ENCODE measurements around the gene PCBD2. TPM values are rescaled to one million over a fixed set of nuclear protein-coding genes. Genes with fewer than 3 reads are reported as not detected.

PCBD2 gene
- total RNA-seq, 1 experiment from 2014 or later, result 10.9 TPM

GRCh38 chr5:134992148-134992547, 87.2 kb downstream of the PCBD2 start:
- BruUV-seq (replicated peaks), result no TSS peak
- RAD21 ChIA-PET (ENCODE audit: low non-redundant PET in 1 of 2, low total read pairs in 2 of 2, uncharacterized antibody in 2 of 2, unreplicated experiment in 2 of 2), result no interaction called here
- ATAC-seq, result no peak

More at GRCh38 chr5:134992148-134992547, 87.2 kb downstream of the PCBD2 start:
- no peaks in the 10 kb centered on the region for H3K36me3 ChIP-seq (ENCODE audit: control insufficient read depth in 1 of 2, insufficient read depth in 2 of 2, low read length in 2 of 2)
- TF ChIP-seq REST (IDR thresholded peaks at IDR 0.05; ENCODE audit: low read depth) (no peak), SIN3A (IDR thresholded peaks at IDR 0.05; ENCODE audit: low read depth) (no peak)
- H3K9me3 ChIP-seq (ENCODE audit: control insufficient read depth in 1 of 2, insufficient read depth in 1 of 2, low read depth in 1 of 2, low read length in 2 of 2), result no peaks in the 10 kb centered on the region
- H2AFZ ChIP-seq (ENCODE audit: low read depth, low read length, poor library complexity, severe bottlenecking), result no peak overlapping the region
- ChIA-PET POLR2A (no interaction called here), CTCF (no interaction called here)
- H3K4me1 ChIP-seq (ENCODE audit: control insufficient read depth in 1 of 2, insufficient read depth in 2 of 2, low read length in 2 of 2), result no peaks in the 10 kb centered on the region
- DNase-seq (ENCODE audit: low read depth, low spot score), result no peak
- no peak overlapping the region for H3K9ac ChIP-seq (ENCODE audit: low read length)
- H3K4me2 ChIP-seq (ENCODE audit: low read length), result no peak overlapping the region
- H3K79me2 ChIP-seq (ENCODE audit: insufficient read depth, low read length), result no peaks in the 10 kb centered on the region
- no peak overlapping the region for H3K4me3 ChIP-seq (replicated peaks in 1 of 2; ENCODE audit: low read depth in 1 of 2, low read length in 2 of 2)
- H4K20me1 ChIP-seq (ENCODE audit: insufficient read depth), result no peaks in the 10 kb centered on the region
- no peak overlapping the region for H3K27ac ChIP-seq (ENCODE audit: low read depth, low read length)
- H3K9me2 ChIP-seq (ENCODE audit: insufficient read depth), result no peaks in the 10 kb centered on the region
- H3K27me3 ChIP-seq (ENCODE audit: insufficient read depth, low read length), result no peaks in the 10 kb centered on the region
- intact Hi-C loops (cut with micrococcal nuclease), result no loop called here

All from HCT116 (cell line).